Measurements from ENCODE around the gene SIGLEC15. TPM values are rescaled to one million over a fixed set of nuclear protein-coding genes. Genes with fewer than 3 reads are reported as not detected.

SIGLEC15 gene
- total RNA-seq: under 1 TPM in 3 of 6 donors, not detected in 3; 0.44 to 0.59 (median 0.52) TPM

GRCh38 chr18:45825258-45826044 lies at the start of gene SIGLEC15:
Gene SIGLEC15 (plus strand): TSS chr18:45825675. CDS start chr18:45825729, 54 bp downstream.
- no peaks in the 10 kb centered on the region for H3K36me3 ChIP-seq
- DNase-seq (peak in 1 of 2 donors; percentile 71), ATAC-seq (ENCODE audit: low FRiP score in 2 of 2) (no peak)
- H3K4me3 ChIP-seq: no peak within 1 kb of the TSS
- no peaks in the 10 kb centered on the region for H3K27me3 ChIP-seq
- H3K9me3 ChIP-seq: no peaks in the 10 kb centered on the region
- H3K27ac ChIP-seq: no peak within 1 kb of the TSS
- H3K4me1 ChIP-seq: peaks cover 20 to 39% (median 24%) of the 10 kb centered on the region in 4 donors
- TF ChIP-seq POLR2A (IDR thresholded peaks at IDR 0.05) (no peak), CTCF (IDR thresholded peaks at IDR 0.05) (no peak), POLR2AphosphoS5 (IDR thresholded peaks at IDR 0.05) (no peak)
- WGBS, 2 donors: 41 to 57% methylated on average over 8 to 12 of the region's 12 CpGs

GRCh38 chr18:45775743-45776142 lies 49.7 kb upstream of the SIGLEC15 start:
- DNase-seq: no peak
- H3K27me3 ChIP-seq: no peaks in the 10 kb centered on the region
- peaks cover 0 to 12% (median 3%) of the 10 kb centered on the region in 4 donors for H3K4me1 ChIP-seq
- WGBS, 2 donors: 49 to 60% methylated on average over 8 of the region's 8 CpGs
- H3K4me3 ChIP-seq: peak overlapping the region; percentile 22 to 70 (median 60)
- peak in 1 of 2 donors; percentile 30 for ATAC-seq (ENCODE audit: low FRiP score in 2 of 2)
- no peaks in the 10 kb centered on the region for H3K9me3 ChIP-seq
- TF ChIP-seq EP300 (IDR thresholded peaks at IDR 0.05): no peak
- no peaks in the 10 kb centered on the region for H3K36me3 ChIP-seq
- H3K27ac ChIP-seq: peak overlapping the region; percentile 75 to 84 (median 80)

- peaks cover 0 to 12% (median 3%) of the 10 kb centered on the region in 4 donors for H3K4me1 ChIP-seq
- no peaks in the 10 kb centered on the region for H3K9me3 ChIP-seq
- no peak overlapping the region for H3K27ac ChIP-seq
- no peaks in the 10 kb centered on the region for H3K27me3 ChIP-seq
- H3K36me3 ChIP-seq: no peaks in the 10 kb centered on the region
- 72 to 89% methylated on average over 1 of the region's 1 CpG for WGBS, 2 donors
- no peak for DNase-seq
- TF ChIP-seq POLR2AphosphoS5 (IDR thresholded peaks at IDR 0.05) (no peak), POLR2A (IDR thresholded peaks at IDR 0.05) (no peak), CTCF (IDR thresholded peaks at IDR 0.05) (no peak), EP300 (IDR thresholded peaks at IDR 0.05) (no peak)
- no peak overlapping the region for H3K4me3 ChIP-seq
- no peak for ATAC-seq (ENCODE audit: low FRiP score in 2 of 2)
These were observed 48.1 kb upstream of the SIGLEC15 start for GRCh38 chr18:45777393-45777792.

- 68 to 84% methylated on average over 2 of the region's 2 CpGs for WGBS, 2 donors
- H3K27me3 ChIP-seq: no peaks in the 10 kb centered on the region
These were observed 44.9 kb upstream of the SIGLEC15 start for GRCh38 chr18:45780568-45780967.

GRCh38 chr18:45782662-45783061 lies 42.8 kb upstream of the SIGLEC15 start:
- DNase-seq (no peak), ATAC-seq (ENCODE audit: low FRiP score in 2 of 2) (no peak)
- H3K4me1 ChIP-seq: no peaks in the 10 kb centered on the region
- no peaks in the 10 kb centered on the region for H3K9me3 ChIP-seq
- H3K27ac ChIP-seq: no peak overlapping the region
- TF ChIP-seq EP300 (IDR thresholded peaks at IDR 0.05) (no peak), POLR2A (IDR thresholded peaks at IDR 0.05) (no peak), POLR2AphosphoS5 (IDR thresholded peaks at IDR 0.05) (no peak), CTCF (IDR thresholded peaks at IDR 0.05) (no peak)
- WGBS, 2 donors: 43 to 78% methylated on average over 1 of the region's 1 CpG
- no peaks in the 10 kb centered on the region for H3K36me3 ChIP-seq
- H3K27me3 ChIP-seq: no peaks in the 10 kb centered on the region
- H3K4me3 ChIP-seq: no peak overlapping the region

More at GRCh38 chr18:45780568-45780967, 44.9 kb upstream of the SIGLEC15 start:
- Histone ChIP-seq H3K4me1 (peaks cover 0 to 4% (median 0%) of the 10 kb centered on the region in 4 donors), H3K4me3 (no peak overlapping the region), H3K36me3 (no peaks in the 10 kb centered on the region), H3K9me3 (no peaks in the 10 kb centered on the region), H3K27ac (no peak overlapping the region)
- TF ChIP-seq POLR2AphosphoS5 (IDR thresholded peaks at IDR 0.05) (no peak), CTCF (IDR thresholded peaks at IDR 0.05) (no peak), EP300 (IDR thresholded peaks at IDR 0.05) (no peak), POLR2A (IDR thresholded peaks at IDR 0.05) (no peak)
- ATAC-seq (ENCODE audit: low FRiP score in 2 of 2) (no peak), DNase-seq (no peak)
